Esophagus muscularis mucosa (tissue), 4 donors: ENCODE measurements around the gene CXCL3. TPM values are rescaled to one million over a fixed set of nuclear protein-coding genes. Genes with fewer than 3 reads are reported as not detected.

Experiments
- DNase-seq: peaks from one replicate; pipeline ENCODE4 v3.0.0-alpha.2; 2017; ENCODE audit errors: extremely low spot score
- H3K27ac ChIP-seq, 4 donors: fragments of 200-600 bp; sonication (generic); replicated peaks in 1 of 4; 1 replicate in 3 of 4; 2 replicates in 1 of 4; pipeline ENCODE4 v1.5.1; 2016 to 2019; ENCODE audit warnings: mild to moderate bottlenecking in 1 of 4
- H3K27me3 ChIP-seq, 4 donors: fragments of 200-600 bp; sonication (generic); one replicate each; pipeline versions ENCODE4 v1.5.1 to v1.6.0; 2016 to 2019
- H3K36me3 ChIP-seq, 4 donors: fragments of 200-600 bp; sonication (generic); one replicate each; pipeline ENCODE4 v1.5.1; 2016 to 2019
- H3K4me1 ChIP-seq, 4 donors: fragments of 200-600 bp; sonication (generic); one replicate each; pipeline ENCODE4 v1.5.1; 2016 to 2019
- H3K4me3 ChIP-seq, 4 donors: fragments of 200-600 bp; sonication (generic); 1 replicate in 2 of 4; 2 replicates in 2 of 4; pipeline ENCODE4 v1.5.1; 2016 to 2019; ENCODE audit warnings: mild to moderate bottlenecking in 4 of 4, moderate library complexity in 1 of 4
- H3K9me3 ChIP-seq, 4 donors: fragments of 200-600 bp; sonication (generic); 1 replicate in 3 of 4; 2 replicates in 1 of 4; pipeline ENCODE4 v1.5.1; 2016 to 2019
- CTCF ChIP-seq, 3 experiments: fragments of 200-600 bp in 2 of 3; fragments of 450-650 bp in 1 of 3; sonication (generic) in 2 of 3; IDR thresholded peaks; one replicate each; pipeline ENCODE4 v1.5.1; 2017 to 2019; ENCODE audit warnings: antibody characterized with exemption in 3 of 3, mild to moderate bottlenecking in 2 of 3, moderate library complexity in 1 of 3
- EP300 ChIP-seq: sonication (generic); formaldehyde crosslinking; IDR thresholded peaks from one replicate; pipeline ENCODE4 v1.6.1; 2017; ENCODE audit warnings: antibody characterized with exemption
- POLR2A ChIP-seq: fragments of 450-650 bp; IDR thresholded peaks from one replicate; pipeline ENCODE4 v1.6.1; 2017; ENCODE audit warnings: antibody characterized with exemption, moderate library complexity, mild to moderate bottlenecking, low read depth
- POLR2AphosphoS5 ChIP-seq, 2 donors: sonication (generic); formaldehyde crosslinking; IDR thresholded peaks; one replicate each; pipeline ENCODE4 v1.6.1; 2017; ENCODE audit warnings: antibody characterized with exemption in 2 of 2
- WGBS: methylation state at CpG from one replicate; pipeline ENCODE4 v1.1.5; 2018; 5-methylcytosine and 5-hydroxymethylcytosine counted together
- intact Hi-C: fragments of 100-400 bp; cut with DNase I; formaldehyde crosslinking; loops from one replicate; pipeline ENCODE4 v1.15.1; 2023
- total RNA-seq, 4 donors: library from RNA; depleted of rRNA; stranded (reverse); fragments of >200 nt; gene quantifications; one replicate each; pipeline versions ENCODE4 v1.1.0 to v1.2.1, GENCODE V29; 2016

Gene CXCL3
- total RNA-seq, 4 donors from 2014 or later, result 2.2 TPM; not detected in 3

GRCh38 chr4:74015126-74015780, 23.2 kb downstream of the CXCL3 start:
- no peaks in the 10 kb centered on the region for H3K36me3 ChIP-seq
- intact Hi-C loops, result no loop called here
- H3K27ac ChIP-seq, result no peak overlapping the region
- H3K4me1 ChIP-seq, result no peaks in the 10 kb centered on the region
- no peak overlapping the region for H3K4me3 ChIP-seq
- H3K9me3 ChIP-seq, result no peaks in the 10 kb centered on the region
- WGBS, result 88% methylated on average over 3 of the region's 3 CpGs
- DNase-seq, result no peak
- no peak for TF ChIP-seq CTCF (IDR thresholded peaks at IDR 0.05)
- no peak for TF ChIP-seq POLR2AphosphoS5 (IDR thresholded peaks at IDR 0.05)
- no peak for TF ChIP-seq POLR2A
- no peak for TF ChIP-seq EP300
- no peaks in the 10 kb centered on the region for H3K27me3 ChIP-seq

GRCh38 chr4:74014332-74014731, 24.2 kb downstream of the CXCL3 start:
- no peak overlapping the region for H3K4me3 ChIP-seq
- WGBS, result 27% methylated on average over 1 of the region's 1 CpG
- intact Hi-C loops, result no loop called here
- no peak for TF ChIP-seq POLR2A
- no peak for TF ChIP-seq CTCF (IDR thresholded peaks at IDR 0.05)
- no peak for TF ChIP-seq EP300
- TF ChIP-seq POLR2AphosphoS5 (IDR thresholded peaks at IDR 0.05), result no peak
- H3K36me3 ChIP-seq, result no peaks in the 10 kb centered on the region
- DNase-seq, result no peak
- no peaks in the 10 kb centered on the region for H3K27me3 ChIP-seq
- no peaks in the 10 kb centered on the region for H3K9me3 ChIP-seq
- no peak overlapping the region for H3K27ac ChIP-seq
- no peaks in the 10 kb centered on the region for H3K4me1 ChIP-seq

- 70% methylated on average over 2 of the region's 2 CpGs for WGBS
- no peaks in the 10 kb centered on the region for H3K9me3 ChIP-seq
- TF ChIP-seq EP300, result no peak
- TF ChIP-seq POLR2A, result no peak
- no peak for TF ChIP-seq POLR2AphosphoS5 (IDR thresholded peaks at IDR 0.05)
- TF ChIP-seq CTCF (IDR thresholded peaks at IDR 0.05), result no peak
- no peak overlapping the region for H3K4me3 ChIP-seq
- H3K4me1 ChIP-seq, result no peaks in the 10 kb centered on the region
- no peaks in the 10 kb centered on the region for H3K36me3 ChIP-seq
- intact Hi-C loops, result no loop called here
- no peak for DNase-seq
- H3K27me3 ChIP-seq, result no peaks in the 10 kb centered on the region
- no peak overlapping the region for H3K27ac ChIP-seq
Observed at GRCh38 chr4:74013264-74013663, 25.2 kb downstream of the CXCL3 start.

GRCh38 chr4:74012130-74012529, 26.4 kb downstream of the CXCL3 start:
- H3K4me1 ChIP-seq, result no peaks in the 10 kb centered on the region
- H3K27me3 ChIP-seq, result no peaks in the 10 kb centered on the region
- H3K36me3 ChIP-seq, result no peaks in the 10 kb centered on the region
- H3K9me3 ChIP-seq, result no peaks in the 10 kb centered on the region
- H3K27ac ChIP-seq, result no peak overlapping the region
- WGBS, result 83% methylated on average over 4 of the region's 4 CpGs
- TF ChIP-seq EP300 (no peak), POLR2AphosphoS5 (IDR thresholded peaks at IDR 0.05) (no peak), CTCF (IDR thresholded peaks at IDR 0.05) (no peak), POLR2A (no peak)
- no peak overlapping the region for H3K4me3 ChIP-seq
- no peak for DNase-seq
- intact Hi-C loops, result no loop called here

- no peak for DNase-seq
- H3K4me1 ChIP-seq, result no peaks in the 10 kb centered on the region
- intact Hi-C loops, result no loop called here
- TF ChIP-seq POLR2AphosphoS5 (IDR thresholded peaks at IDR 0.05) (no peak), EP300 (no peak), POLR2A (no peak), CTCF (IDR thresholded peaks at IDR 0.05) (no peak)
- WGBS, result 89% methylated on average over 3 of the region's 3 CpGs
- no peak overlapping the region for H3K4me3 ChIP-seq
- H3K27me3 ChIP-seq, result no peaks in the 10 kb centered on the region
- H3K36me3 ChIP-seq, result no peaks in the 10 kb centered on the region
- no peaks in the 10 kb centered on the region for H3K9me3 ChIP-seq
- H3K27ac ChIP-seq, result no peak overlapping the region
Observed at GRCh38 chr4:74009307-74009706, 29.2 kb downstream of the CXCL3 start.
